ENCODE results near the gene HM13.

GRCh38 chr20:31538326-31538725, 24.1 kb downstream of the HM13 start:
- no peak for TF ChIP-seq CTCF (conservative IDR thresholded peaks at IDR 0.05 in 1 of 2, IDR thresholded peaks at IDR 0.05 in 1 of 2; ENCODE audit: extremely low read depth in 1 of 2, insufficient read depth in 1 of 2, low read depth in 1 of 2, low read length in 2 of 2)
- TF ChIP-seq EZH2 (IDR thresholded peaks at IDR 0.05; ENCODE audit: borderline replicate concordance, low read length): no peak
